NCI-H1694 treated with DMSO at 0.1 percent for 48 hours (cell line): ENCODE data around the gene ANKRD39.
A peak's percentile ranks its signal among the peaks of the same experiment; 100 is the strongest.
"Not testable (repeated sequence)": the region's sequence is repeated elsewhere in the genome, so short reads cannot be mapped to it uniquely, and the experiment has no call there.

Experiments
- DNase-seq: peaks from one replicate; lab custom pipeline; 2025; lab: John Stamatoyannopoulos, UW

Gene ANKRD39

DNA sequence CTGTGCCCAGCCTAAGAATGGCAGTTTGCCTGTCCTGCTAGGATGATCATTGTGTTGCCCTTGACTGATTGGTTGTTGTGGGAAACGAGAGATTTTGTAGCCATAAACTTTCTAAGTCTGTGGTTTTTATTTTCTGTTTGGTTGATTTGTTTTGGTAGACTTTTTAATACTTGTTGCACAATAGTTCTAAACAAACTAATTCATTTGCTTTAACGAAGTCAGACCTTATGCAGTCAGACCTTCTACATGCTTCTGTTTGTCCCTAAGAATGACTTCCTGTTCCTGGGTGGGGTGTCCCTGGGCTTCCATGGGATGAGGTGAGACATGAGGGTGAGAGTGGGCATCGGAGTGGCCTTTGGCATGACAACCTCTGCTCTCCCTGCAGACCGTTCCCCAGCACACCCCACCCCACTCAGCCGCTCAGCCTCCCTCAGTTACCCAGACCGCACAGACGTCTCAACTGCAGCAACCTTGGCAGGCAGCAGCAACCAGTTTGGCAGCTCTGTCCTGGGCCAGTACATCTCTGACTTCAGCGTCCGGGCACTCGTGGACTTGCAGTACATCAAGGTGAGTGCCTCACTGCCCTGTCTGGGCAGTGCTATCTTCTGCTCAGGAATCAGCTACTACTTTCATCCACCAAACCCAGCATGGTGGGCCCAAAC is 49.5 kb downstream of the ANKRD39 start:
- DNase-seq: no peak

GRCh38 chr2:96807127-96807471 is 50.7 kb downstream of the ANKRD39 start:
- DNase-seq: no peak

GRCh38 chr2:96806468-96807126 is 51.2 kb downstream of the ANKRD39 start:
- no peak for DNase-seq

DNA sequence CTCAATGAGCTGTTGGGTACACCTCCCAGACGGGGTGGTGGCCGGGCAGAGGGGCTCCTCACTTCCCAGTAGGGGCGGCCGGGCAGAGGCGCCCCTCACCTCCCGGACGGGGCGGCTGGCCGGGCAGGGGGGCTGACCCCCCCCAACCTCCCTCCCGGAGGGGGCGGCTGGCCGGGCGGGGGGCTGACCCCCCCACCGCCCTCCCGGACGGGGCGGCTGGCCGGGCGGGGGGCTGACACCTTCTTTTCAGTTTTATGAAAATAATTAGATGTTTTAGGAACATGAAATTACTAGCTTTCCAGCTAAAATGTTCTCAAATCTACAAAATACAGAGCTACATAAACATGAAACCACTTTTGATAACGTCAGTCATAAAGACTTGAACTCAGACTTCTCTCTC is 51.9 kb downstream of the ANKRD39 start:
- DNase-seq: not testable (repeated sequence)

GRCh38 chr2:96804986-96805385 is 52.8 kb downstream of the ANKRD39 start:
- DNase-seq: no peak

- DNase-seq: no peak
Observed at GRCh38 chr2:96802721-96803120, 55.1 kb downstream of the ANKRD39 start.

DNA sequence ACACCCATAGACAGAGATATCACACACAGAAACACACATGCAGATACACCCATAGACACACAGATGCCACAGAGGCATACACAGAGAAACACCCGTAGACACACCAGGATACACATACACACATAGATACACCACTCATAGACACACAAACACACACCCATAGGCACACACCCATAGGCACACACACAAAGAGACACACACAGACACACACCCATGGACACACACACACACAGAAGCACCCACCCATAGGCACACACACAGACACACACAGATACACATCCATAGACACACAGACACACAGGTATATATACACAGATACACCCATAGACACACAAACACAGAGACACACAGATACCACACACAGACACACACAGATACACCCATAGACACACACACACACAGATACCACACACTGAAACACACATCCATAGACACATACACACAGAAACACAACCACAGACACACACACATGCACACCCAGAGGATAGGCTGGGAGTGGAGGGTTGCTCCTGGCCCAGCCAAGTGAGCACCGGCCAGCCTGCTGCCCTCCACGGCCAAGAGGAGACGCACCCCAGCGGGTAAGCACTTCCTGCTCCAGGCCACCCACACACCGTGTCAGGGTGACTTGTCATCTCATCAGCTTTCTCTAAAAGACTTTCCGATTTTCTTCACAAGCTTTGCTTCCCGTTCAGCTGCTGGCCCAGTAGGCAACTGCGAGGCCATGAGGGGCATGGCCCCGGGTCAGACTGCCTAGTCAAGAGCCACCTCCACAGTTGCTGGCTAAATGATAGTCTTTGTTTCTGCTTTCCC is 55.8 kb downstream of the ANKRD39 start:
- no peak for DNase-seq

DNA sequence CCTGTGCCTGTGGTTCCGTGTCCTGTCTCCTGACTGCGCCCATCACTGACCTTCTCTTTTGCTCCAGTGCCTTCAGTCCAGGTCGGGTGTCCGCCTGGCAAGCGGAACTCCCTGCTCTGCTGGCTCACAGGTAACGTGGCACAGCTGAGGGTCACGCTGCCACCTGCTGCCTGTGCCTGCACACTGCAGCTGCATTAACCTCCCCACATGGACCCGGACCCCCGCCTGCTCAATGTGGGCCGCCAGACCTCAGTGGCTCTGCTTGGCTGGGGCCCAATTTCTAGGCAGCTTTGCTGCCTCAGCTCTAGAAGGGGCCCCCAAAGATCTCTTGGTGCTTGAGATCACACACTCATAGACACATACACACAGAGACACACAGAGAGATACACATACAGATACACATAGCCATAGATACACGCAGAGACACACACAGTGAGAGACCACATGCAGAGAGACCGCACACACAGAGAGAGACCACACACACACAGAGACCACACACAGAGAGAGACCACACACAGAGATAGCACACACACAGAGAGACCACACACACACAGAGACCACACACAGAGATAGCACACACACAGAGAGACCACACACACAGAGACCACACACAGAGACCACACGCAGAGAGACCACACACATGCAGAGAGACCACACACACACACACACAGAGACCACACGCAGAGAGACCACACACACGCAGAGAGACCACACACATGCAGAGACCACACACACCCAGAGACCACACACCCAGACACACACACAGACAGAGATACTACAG is 56.6 kb downstream of the ANKRD39 start:
- DNase-seq: peak; percentile 48

- DNase-seq: no peak
Observed at GRCh38 chr2:96800061-96801004, 57.5 kb downstream of the ANKRD39 start.

- DNase-seq: no peak
Observed at GRCh38 chr2:96799623-96799935, 58.2 kb downstream of the ANKRD39 start.

GRCh38 chr2:96798733-96799622 is 58.8 kb downstream of the ANKRD39 start:
- no peak for DNase-seq
